ENCODE measurements around the gene CAMTA1.

CAMTA1 gene

DNA sequence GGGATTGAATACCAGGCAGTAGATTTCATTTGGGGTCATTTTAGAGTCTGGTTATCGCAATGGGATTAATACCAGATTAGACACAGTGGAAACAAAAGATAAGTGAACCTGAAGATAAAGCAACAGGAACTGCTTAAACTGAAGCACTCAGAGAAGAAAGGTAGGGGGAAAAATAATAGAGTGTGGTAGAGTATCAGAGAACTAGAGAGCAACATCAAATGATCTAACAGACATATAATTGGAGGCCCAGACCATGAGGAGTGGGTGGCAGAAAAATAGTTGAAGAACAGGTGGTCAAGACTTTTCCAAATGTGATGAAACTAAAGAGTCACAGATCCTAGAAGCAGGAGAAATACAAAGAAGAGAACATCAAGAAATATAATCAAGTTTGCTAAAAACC is 484.3 kb downstream of the CAMTA1 start:
- TF ChIP-seq, protein P1, sequence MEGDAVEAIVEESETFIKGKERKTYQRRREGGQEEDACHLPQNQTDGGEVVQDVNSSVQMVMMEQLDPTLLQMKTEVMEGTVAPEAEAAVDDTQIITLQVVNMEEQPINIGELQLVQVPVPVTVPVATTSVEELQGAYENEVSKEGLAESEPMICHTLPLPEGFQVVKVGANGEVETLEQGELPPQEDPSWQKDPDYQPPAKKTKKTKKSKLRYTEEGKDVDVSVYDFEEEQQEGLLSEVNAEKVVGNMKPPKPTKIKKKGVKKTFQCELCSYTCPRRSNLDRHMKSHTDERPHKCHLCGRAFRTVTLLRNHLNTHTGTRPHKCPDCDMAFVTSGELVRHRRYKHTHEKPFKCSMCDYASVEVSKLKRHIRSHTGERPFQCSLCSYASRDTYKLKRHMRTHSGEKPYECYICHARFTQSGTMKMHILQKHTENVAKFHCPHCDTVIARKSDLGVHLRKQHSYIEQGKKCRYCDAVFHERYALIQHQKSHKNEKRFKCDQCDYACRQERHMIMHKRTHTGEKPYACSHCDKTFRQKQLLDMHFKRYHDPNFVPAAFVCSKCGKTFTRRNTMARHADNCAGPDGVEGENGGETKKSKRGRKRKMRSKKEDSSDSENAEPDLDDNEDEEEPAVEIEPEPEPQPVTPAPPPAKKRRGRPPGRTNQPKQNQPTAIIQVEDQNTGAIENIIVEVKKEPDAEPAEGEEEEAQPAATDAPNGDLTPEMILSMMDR (IDR thresholded peaks at IDR 0.05; ENCODE audit: control insufficient read depth, insufficient read depth, low read depth, low read length, missing control alignments) = no peak
- H3K4me3 ChIP-seq (ENCODE audit: control insufficient read depth, low read depth, low read length) = no peak overlapping the region
- no peak for DNase-seq (ENCODE audit: low read depth)

DNA sequence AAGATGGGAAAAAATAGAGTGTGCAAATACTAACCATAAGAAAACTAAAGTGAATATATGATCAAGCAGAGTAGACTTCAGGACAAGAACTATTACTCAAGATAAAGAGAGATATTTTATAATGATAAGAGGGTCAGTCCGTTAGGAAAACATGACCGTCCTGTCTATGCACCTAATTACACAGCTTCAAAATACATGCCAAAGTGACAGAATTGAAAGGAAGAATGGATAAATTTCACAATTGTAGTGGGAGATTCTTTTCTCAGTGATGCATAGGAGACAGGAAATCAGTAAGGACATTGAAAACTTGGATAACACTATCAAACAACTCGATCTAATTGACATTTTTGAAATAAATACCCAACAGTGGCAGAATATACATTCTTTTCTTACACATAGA is 489.0 kb downstream of the CAMTA1 start:
- no peak overlapping the region for H3K4me3 ChIP-seq (ENCODE audit: control insufficient read depth, low read depth, low read length)
- DNase-seq (ENCODE audit: low read depth) = no peak
- TF ChIP-seq, protein P1 (IDR thresholded peaks at IDR 0.05; ENCODE audit: control insufficient read depth, insufficient read depth, low read depth, low read length, missing control alignments) = no peak

DNA sequence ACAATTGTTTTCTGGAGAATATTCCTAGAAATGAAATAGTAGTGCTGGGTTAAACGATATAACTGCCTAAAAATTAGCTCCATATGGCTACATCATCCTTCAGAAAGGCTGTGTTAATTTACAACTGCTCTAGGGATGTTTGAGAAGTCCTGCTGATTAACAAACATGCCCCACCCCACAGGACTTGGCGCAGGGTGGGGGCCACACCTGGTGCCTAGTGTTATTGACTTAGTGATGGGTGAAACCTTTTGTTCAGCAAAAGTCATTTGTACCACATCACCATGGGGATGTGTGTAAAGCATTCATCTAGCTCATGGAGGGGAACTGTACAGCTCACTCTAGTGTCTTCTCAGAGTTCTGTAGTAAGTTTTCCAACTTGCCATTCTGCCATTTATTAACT is 492.8 kb downstream of the CAMTA1 start:
- DNase-seq (ENCODE audit: low read depth) = no peak
- no peak overlapping the region for H3K4me3 ChIP-seq (ENCODE audit: control insufficient read depth, low read depth, low read length)
- TF ChIP-seq, protein P1 (IDR thresholded peaks at IDR 0.05; ENCODE audit: control insufficient read depth, insufficient read depth, low read depth, low read length, missing control alignments) = no peak

DNA sequence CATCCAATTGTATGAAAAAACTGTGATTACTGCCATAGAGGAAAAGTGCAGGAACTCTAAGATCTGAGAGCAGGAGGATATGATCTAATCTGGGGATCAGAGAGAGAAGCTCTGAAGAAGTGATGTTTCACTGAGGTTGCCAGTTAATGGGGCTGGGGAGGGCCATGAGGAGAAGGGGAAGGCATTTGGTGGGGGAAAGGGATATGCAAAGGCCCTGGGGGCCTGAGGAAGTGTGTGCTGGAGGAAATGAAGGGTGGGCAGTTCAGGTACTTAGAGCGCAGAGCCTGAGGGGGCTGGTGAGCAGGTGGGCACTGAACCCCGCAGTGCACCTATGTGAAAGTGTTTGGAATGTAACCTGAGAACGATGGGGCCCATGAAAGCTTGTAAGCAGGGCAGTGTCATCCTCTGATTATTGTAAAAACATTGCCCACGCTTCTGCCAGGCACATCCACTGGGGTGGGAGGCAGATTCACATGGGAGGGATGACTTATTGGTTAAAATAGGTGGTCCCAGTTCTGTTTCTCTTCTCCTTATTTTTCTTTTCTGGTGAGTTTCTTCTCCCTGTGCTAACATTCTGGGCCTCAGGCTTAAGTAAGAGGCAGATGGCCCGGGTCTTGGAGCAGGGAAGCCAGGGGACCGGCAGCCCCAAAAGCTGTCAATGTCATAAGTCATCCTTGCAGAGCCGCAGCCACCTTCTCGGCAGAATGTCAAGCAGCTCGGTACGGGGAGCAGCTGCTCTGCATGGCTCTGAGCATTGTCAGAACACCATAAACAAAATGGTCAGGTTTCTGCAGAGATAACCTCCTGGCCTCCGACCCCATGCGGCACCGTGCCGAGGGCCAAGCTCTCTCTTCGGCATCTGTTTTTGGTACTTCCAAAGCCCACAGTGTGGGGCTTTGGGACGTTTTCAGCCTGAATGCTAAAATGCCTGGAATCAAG is 493.8 kb downstream of the CAMTA1 start:
- TF ChIP-seq, protein P1 (IDR thresholded peaks at IDR 0.05; ENCODE audit: control insufficient read depth, insufficient read depth, low read depth, low read length, missing control alignments) = no peak
- H3K4me3 ChIP-seq (ENCODE audit: control insufficient read depth, low read depth, low read length) = no peak overlapping the region
- no peak for DNase-seq (ENCODE audit: low read depth)

DNA sequence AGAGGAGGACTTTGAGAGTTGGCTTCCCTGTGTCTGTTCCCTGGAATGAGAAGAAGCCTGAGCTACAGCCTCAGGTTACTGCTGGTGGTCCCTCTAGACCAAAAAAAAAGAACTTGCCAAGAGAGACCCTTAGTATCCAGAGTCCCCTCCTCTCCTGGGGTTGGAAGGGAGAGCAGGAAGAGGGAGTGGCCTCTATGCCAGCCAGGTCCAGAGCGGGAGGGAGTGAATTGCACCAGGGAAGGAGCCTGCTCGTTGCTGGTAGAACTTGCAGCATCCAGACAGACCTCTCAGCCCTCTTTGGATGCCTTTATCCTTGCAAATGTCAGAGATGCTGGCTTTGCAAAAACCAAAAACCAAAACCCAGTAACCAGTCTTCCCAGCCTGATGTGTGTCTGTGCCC is 494.5 kb downstream of the CAMTA1 start:
- TF ChIP-seq, protein P1 (IDR thresholded peaks at IDR 0.05; ENCODE audit: control insufficient read depth, insufficient read depth, low read depth, low read length, missing control alignments) = no peak
- no peak for DNase-seq (ENCODE audit: low read depth)
- H3K4me3 ChIP-seq (ENCODE audit: control insufficient read depth, low read depth, low read length) = no peak overlapping the region

DNA sequence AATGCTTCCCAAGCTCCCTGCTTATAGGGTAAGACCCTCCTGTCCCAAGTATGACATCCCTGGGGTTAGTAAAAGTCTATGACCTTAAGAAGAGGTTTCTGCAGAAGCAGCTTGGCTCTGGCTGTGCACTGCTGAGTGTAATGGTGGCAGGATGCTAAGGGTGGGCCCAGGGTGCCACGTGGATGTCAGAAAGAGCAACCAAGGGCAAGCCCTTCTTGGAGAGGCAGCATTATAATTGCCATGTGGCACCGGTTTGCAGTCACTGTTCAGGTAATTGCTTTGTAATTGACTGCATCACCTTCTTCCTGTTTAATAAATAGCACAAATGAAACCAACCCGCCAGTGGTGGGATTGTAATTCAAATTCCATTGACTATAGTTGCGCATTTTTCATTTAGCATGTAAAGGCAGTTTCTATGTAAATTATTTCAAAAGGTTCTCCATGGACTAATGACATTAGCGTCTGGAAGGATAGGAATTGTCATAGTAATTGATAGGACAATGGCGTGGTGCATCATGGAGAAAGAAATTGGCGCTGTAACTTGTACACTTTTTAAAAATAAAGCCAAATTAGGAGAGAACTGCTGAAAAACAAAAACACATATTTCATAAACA is 495.2 kb downstream of the CAMTA1 start:
- no peak for DNase-seq (ENCODE audit: low read depth)
- TF ChIP-seq, protein P1 (IDR thresholded peaks at IDR 0.05; ENCODE audit: control insufficient read depth, insufficient read depth, low read depth, low read length, missing control alignments) = no peak
- H3K4me3 ChIP-seq (ENCODE audit: control insufficient read depth, low read depth, low read length) = no peak overlapping the region

Data from AG09309 (cell line).